Adrenal gland (tissue), 5 donors: ENCODE data around the gene TMIGD3.

Experiments
- POLR2A ChIP-seq, 2 donors: fragments of 450-650 bp; IDR thresholded peaks; one replicate each; pipeline ENCODE4 v1.6.1; 2017; ENCODE audit warnings: antibody characterized with exemption in 2 of 2, mild to moderate bottlenecking in 2 of 2, moderate library complexity in 1 of 2
- TF ChIP-seq, protein P1 (sequence below), 6 experiments: fragments of 450-650 bp in 4 of 6; fragments of 200-600 bp in 2 of 6; sonication (generic) in 1 of 6; IDR thresholded peaks; 1 replicate in 5 of 6; 2 replicates in 1 of 6; pipeline versions ENCODE4 v1.5.1 to v1.8.0; 2016 to 2021; ENCODE audit warnings: antibody characterized with exemption in 6 of 6, mild to moderate bottlenecking in 2 of 6, moderate library complexity in 1 of 6
- donor health status: DM: no; HTN: no; CAD: no.

DNA sequence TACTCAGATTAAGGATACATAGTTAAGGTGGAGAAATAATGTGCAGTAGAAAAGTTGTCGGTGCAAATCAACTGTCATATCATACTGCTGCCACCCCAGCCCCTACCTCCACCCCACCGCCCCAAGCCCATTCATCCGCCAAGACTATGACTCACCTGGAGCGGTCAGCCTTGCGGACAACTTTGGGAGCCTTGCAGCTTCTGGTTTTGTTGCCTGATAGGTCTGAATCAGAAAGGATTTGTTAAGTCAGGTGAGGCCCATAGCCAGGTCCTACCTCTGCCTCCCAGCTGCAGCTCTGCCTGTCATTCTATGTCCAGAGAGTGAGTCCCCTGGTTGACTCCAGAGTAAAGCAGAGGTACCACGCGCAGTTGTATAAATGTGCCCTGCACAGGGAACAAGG is 17.0 kb downstream of the TMIGD3 start:
- TF ChIP-seq, protein P1, sequence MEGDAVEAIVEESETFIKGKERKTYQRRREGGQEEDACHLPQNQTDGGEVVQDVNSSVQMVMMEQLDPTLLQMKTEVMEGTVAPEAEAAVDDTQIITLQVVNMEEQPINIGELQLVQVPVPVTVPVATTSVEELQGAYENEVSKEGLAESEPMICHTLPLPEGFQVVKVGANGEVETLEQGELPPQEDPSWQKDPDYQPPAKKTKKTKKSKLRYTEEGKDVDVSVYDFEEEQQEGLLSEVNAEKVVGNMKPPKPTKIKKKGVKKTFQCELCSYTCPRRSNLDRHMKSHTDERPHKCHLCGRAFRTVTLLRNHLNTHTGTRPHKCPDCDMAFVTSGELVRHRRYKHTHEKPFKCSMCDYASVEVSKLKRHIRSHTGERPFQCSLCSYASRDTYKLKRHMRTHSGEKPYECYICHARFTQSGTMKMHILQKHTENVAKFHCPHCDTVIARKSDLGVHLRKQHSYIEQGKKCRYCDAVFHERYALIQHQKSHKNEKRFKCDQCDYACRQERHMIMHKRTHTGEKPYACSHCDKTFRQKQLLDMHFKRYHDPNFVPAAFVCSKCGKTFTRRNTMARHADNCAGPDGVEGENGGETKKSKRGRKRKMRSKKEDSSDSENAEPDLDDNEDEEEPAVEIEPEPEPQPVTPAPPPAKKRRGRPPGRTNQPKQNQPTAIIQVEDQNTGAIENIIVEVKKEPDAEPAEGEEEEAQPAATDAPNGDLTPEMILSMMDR (IDR thresholded peaks at IDR 0.05): no peak
- no peak for TF ChIP-seq POLR2A (IDR thresholded peaks at IDR 0.05)
